ENCODE results near the gene CALHM5.
"Not testable (repeated sequence)": the region's sequence is repeated elsewhere in the genome, so short reads cannot be mapped to it uniquely, and the experiment has no call there.

Gene CALHM5, protein sequence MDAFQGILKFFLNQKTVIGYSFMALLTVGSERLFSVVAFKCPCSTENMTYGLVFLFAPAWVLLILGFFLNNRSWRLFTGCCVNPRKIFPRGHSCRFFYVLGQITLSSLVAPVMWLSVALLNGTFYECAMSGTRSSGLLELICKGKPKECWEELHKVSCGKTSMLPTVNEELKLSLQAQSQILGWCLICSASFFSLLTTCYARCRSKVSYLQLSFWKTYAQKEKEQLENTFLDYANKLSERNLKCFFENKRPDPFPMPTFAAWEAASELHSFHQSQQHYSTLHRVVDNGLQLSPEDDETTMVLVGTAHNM

GRCh38 chr6:116511424-116512110 is at the start of gene CALHM5:
Gene CALHM5 (plus strand): TSS chr6:116511639. CDS start chr6:116511697, 58 bp downstream.
- no peak for FAIRE-seq

GRCh38 chr6:116461932-116462885 is 49.2 kb upstream of the CALHM5 start:
- FAIRE-seq = no peak

DNA sequence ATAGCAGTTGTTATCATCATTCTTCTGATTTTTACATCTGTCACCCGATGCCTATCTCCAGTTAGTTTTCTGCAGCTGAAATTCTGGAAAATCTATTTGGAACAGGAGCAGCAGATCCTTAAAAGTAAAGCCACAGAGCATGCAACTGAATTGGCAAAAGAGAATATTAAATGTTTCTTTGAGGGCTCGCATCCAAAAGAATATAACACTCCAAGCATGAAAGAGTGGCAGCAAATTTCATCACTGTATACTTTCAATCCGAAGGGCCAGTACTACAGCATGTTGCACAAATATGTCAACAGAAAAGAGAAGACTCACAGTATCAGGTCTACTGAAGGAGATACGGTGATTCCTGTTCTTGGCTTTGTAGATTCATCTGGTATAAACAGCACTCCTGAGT is 48.1 kb upstream of the CALHM5 start:
- no peak for FAIRE-seq

DNA sequence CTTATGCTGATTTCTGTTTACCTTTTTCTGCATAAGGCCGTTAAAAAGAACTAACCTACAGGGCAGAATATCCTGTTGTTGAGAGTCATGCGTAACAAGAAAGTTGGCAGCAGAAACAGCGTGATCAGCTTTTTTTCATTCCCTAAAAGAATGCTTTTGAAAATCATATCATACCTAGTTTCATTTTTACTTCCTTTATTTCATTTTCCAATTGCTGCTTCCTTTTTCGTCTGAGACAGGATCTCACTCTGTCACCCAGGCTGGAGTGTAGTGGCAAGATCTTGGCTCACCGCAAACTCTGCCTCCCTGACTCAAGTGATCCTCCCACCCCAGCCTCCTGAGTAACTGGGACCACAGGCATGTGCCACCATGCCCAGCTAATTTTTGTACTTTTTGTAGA is 46.2 kb upstream of the CALHM5 start:
- no peak for FAIRE-seq

DNA sequence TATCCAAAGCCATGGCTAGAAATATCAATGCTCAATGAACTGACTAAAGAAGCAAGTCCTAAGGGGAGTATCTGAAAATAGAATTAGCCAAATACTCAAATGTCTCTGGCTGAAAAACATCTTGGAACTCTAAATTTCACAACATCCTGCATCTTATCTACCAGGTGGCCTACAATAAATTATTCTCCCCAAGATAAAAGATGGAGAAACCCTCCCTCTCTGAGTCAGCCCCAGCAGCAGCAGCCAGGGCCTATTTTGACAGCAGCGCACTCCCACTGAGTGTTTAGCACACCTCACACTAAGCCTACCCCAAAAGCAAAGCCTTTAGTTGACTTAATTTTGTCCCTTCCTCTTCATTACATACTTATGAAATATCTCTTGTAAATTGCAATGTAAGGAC is 44.3 kb upstream of the CALHM5 start:
- no peak for FAIRE-seq

GRCh38 chr6:116467514-116467913 is 43.9 kb upstream of the CALHM5 start:
- no peak for FAIRE-seq

DNA sequence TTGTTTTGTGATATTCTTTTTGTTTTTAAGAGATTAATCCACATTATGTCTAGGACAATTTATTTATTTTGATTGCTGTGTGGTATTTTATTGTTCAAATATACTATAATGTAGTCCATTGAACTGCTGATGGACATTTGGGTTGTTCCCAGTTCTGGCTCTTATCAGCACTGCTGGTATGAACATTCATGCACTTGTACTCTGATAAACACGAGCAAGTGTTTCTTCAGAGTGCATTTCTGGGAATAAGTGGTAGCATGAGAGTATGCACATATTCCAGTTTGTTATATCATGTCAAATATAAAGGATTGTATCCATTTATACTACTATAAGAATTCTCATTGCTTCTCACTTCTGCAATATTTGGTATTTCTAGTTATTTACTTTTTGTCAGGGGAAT is 43.1 kb upstream of the CALHM5 start:
- no peak for FAIRE-seq

- FAIRE-seq = no peak
Observed at GRCh38 chr6:116471531-116471930, 39.9 kb upstream of the CALHM5 start.

DNA sequence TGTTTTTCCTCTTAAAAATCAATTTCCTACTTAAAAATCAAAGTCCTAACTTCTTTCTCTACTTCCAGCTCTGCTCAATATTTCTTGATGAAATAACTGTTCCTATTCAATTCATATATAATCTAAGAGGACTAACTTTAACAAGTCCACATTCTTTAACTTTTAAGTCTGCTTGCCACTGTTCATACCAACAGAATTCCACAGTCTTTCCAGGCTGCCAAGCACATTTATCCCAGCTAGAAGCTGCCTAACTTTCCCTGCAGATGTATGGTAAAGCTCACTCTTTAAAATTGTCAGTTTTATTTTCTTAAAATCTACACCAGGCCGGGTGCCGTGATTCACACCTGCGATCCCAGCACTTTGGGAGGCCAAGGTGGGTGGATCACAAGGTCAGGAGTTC is 38.7 kb upstream of the CALHM5 start:
- FAIRE-seq = no peak

DNA sequence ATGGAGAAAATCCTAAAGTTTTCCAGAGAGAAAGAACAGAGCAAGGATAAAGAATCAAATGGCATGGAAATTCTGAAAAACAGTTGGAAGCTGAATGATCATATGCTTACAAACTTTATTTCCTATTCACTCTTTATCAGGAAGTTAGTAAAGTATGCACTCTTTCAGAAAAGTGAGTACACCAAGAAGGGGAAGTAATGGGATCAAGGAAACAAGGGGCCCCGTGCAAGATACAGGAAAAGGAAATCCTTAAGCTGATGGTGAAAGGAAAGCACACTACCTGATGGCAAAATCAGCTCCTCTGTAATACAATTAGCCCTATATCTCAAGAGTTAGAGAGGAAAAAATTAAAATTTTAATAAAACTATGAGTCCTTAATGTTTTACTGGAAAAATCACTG is 36.3 kb upstream of the CALHM5 start:
- no peak for FAIRE-seq

DNA sequence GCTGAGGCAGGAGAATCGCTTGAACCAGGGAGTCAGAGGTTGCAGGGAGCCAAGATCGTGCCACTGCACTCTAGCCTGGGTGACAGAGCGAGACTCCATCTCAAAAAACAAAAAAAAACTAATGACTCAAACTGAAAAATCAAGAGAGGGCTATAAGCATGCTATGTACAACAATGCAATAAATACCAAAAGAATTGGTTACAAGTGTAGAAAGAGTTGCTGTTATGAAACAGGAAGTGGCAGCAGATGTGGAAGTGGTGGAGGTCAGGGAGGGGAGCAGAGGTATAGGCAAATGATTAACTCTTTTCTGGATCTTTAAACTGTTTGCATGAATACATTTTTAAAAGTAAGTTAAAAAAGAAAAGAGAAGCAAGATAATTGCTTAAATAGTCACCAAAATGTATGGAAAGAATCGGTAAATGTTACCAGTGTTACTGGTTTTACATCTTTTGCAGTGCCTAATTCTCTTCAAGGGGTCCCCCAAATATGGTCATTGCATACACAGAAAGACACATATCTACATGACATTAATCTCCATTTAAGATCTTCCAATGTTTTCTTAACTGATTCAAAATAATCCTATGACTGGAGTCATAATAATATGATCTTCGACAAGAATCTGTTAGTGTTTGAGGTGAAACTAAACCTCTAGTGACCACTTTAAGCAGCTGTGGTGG is 35.3 kb upstream of the CALHM5 start:
- FAIRE-seq = no peak

DNA sequence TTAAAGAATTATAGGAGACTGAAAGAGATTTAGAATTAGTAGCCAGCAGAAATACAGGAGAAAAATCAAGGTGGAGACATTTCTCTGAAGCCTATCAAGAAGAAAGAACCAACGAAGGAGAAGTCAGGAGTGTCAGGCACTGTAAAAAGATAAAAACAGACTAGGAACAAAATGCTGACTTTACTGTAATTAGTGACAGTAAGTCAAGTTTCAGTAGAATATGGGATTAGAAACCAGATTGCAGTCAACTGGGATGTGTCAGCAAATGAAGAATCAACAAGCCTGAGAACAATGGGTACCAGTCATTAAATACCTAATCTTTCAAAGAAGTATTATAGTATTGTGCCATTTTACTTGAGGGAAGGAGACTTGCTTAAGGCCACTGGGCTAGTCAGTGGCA is 28.7 kb upstream of the CALHM5 start:
- FAIRE-seq = no peak

DNA sequence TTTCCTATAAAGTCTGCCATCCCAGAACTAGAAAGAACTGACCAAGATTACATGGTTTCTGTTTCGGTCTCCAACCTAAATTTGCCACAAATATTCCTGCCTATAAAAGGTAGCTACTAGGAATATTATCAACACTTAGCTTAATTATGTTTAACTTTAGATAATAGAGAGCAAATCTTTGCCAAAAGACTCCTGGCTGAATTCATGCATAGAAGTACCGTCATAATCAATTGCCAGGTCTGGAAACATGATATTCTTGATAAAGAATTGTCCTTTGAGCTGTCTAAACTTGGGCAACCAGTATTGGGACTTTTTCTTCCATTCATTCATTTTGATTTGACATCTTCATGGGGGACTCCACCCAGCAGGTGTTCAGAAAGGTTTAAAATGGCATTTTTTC is 27.8 kb upstream of the CALHM5 start:
- no peak for FAIRE-seq

GRCh38 chr6:116485559-116486184 is 25.8 kb upstream of the CALHM5 start:
- no peak for FAIRE-seq

DNA sequence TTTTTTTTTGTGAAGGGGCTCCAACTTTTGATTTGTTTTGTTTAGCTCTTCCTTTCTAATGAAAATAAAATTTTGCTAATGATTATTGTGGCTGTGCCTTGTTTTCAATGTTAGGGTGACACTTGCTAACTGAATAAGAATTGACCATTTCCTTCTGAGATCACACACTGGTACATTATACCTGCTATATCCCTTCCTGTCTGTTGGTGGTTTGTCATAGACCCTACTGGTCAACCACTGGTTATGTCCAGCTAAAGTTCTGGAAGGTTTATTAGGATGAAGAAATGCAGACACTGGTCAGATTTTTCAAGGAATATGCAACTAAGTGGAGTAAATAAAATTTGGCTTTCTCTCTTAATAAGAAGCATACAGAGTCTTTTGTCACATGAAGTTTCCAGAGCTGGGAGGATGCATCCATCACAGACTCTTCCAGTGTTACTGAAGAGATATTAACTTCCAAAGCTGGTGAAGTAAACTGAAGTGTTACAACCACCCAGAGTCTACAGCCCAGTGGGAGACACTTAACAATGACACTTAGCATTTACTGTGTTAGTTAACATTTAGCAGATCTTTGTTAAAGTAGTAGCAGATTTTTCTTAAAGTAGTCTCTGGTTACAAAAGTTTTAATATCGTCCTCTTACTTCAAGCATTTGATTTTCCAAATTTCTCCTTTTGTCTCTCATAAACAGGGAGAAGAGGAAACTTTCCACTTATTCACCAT is 19.7 kb upstream of the CALHM5 start:
- no peak for FAIRE-seq

DNA sequence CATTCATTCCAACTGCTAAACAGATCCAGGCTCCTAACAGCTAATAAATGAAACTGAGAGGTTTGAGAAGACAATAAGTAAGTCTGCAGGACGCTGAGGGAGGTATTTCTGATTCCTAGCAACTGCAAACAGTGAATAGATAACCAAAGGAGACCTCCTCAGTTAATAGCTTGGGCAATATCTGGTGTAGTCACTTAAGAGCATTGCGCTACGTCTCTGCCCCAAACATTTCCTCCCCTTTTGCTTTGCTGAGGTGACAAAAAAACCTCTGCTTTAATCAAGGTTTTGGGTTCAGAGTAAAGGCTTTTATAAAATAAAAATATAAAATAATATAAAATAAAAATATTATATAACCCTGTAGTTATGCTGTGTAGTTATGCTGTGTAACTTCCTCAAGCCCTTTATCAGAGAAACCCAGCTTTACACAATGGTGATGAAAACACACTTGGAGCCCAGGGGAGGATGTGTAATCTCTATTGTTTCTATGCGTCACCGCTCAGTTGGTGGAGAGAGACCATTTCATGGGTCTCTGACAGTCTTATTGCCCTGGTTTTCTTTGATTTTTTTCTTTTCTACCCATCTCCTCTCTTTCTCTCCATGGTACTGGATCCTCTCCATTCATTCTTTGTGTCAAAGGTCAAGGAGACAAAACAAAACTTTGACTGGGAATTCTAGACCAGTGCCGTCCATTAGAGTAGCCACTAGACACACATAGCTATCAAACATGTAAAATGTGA is 18.9 kb upstream of the CALHM5 start:
- no peak for FAIRE-seq

DNA sequence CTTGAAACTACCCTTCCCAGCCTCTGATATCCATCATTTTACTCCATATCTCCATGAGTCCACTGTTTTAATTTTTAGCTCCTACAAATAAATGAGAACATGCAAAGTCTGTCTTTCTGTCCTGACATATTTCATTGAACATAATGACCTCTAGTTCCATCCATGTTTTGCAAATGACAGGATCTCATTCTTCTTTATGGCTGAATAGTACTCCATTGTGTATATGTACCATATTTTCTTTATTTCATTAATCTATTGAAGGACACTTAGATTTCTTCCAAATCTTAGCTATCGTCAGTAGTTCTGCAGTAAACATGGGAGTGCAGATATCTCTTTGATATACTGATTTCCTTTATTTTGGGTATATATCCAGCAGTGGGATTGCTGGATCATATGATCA is 16.3 kb upstream of the CALHM5 start:
- not testable (repeated sequence) for FAIRE-seq

- no peak for FAIRE-seq
Observed at GRCh38 chr6:116497113-116497676, 14.2 kb upstream of the CALHM5 start.

DNA sequence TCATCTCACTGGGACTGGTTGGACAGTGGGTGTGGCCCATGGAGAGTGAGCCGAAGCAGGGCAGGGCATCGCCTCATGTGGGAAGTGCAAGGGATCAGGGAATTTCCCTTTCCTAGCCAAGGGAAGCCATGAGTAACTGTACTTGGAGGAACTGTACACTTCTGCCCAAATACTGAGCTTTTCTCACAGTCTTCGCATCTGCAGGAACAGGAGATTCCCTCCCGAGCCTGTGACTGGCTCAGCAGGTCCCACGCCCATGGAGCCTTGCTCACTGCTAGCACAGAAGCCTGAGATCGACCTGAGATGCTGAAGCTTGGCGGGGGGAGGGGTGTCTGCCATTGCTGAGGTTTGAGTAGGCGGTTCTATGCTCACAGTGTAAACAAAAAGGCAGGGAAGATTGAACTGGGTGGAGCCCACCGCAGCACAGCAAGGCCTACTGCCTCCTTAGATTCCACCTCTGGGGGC is 10.4 kb upstream of the CALHM5 start:
- FAIRE-seq = no peak

DNA sequence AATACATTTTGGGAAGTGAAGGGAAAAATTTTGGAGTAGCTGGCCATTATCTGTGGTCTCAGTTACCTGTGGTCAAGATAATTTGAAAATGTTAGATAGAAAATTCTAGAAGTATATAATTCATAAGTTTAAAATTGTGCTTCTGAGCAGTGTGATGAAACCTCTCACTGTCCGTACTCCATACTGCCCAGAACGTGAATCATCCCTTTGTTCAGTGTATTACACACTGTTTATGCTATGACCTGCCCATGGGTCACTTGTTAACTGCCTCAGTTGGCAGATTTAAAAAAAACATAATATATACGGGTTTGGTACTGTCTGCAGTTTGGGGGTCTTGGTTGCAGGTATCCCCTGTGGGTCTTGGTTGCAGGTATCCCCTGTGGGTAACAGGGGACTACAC is 4.1 kb upstream of the CALHM5 start:
- FAIRE-seq = no peak

Measured in endometrium (tissue), 2 donors.